Keratinocyte (primary cell): ENCODE data around the gene AVPR1A. TPM values are rescaled to one million over a fixed set of nuclear protein-coding genes. Genes with fewer than 3 reads are reported as not detected.

Experiments used
- DNase-seq: peaks from one replicate; pipeline ENCODE4 v3.0.0-alpha.2; 2011; ENCODE audit warnings: low read depth, missing footprints, low spot score
- FAIRE-seq: peaks from 2 replicates; lab custom pipeline; 2011; peaks lifted over from hg19 to GRCh38; lab: Jason Lieb, UNC
- H2AFZ ChIP-seq: 2 replicates; pipeline ENCODE4 v1.6.0; 2012; ENCODE audit warnings: low read length, control low read depth, inconsistent platforms; ENCODE audit not compliant: control insufficient read depth
- H3K27ac ChIP-seq: 2 replicates; pipeline ENCODE4 v1.5.1; 2011; ENCODE audit warnings: low read length; ENCODE audit not compliant: control insufficient read depth, insufficient read depth
- H3K27me3 ChIP-seq: 3 replicates; pipeline ENCODE4 v1.6.0; 2011; ENCODE audit warnings: low read length; ENCODE audit not compliant: control insufficient read depth, insufficient read depth; ENCODE audit errors: extremely low read depth
- H3K36me3 ChIP-seq, 2 experiments: 2 replicates in 1 of 2; 3 replicates in 1 of 2; pipeline ENCODE4 v1.5.1; 2011; ENCODE audit warnings: low read length in 2 of 2, mild to moderate bottlenecking in 1 of 2; ENCODE audit not compliant: control insufficient read depth in 2 of 2, insufficient read depth in 2 of 2; ENCODE audit errors: extremely low read depth in 1 of 2
- H3K4me1 ChIP-seq: 3 replicates; pipeline ENCODE4 v1.5.1; 2011; ENCODE audit warnings: low read length; ENCODE audit not compliant: control insufficient read depth, insufficient read depth; ENCODE audit errors: extremely low read depth
- H3K4me2 ChIP-seq: 3 replicates; pipeline ENCODE4 v1.6.0; 2011; ENCODE audit warnings: low read depth, low read length; ENCODE audit not compliant: control insufficient read depth, insufficient read depth; ENCODE audit errors: extremely low read depth
- H3K4me3 ChIP-seq, 3 experiments: fragments of 200-600 bp in 1 of 3; sonication (generic) in 1 of 3; 2 replicates in 2 of 3; 3 replicates in 1 of 3; pipeline ENCODE4 v1.5.1; 2011 to 2016; ENCODE audit warnings: low read length in 3 of 3, mild to moderate bottlenecking in 3 of 3, control low read depth in 2 of 3, inconsistent platforms in 1 of 3, low read depth in 1 of 3, mixed read lengths in 1 of 3, mixed run types in 1 of 3, moderate library complexity in 1 of 3; ENCODE audit not compliant: control insufficient read depth in 2 of 3, insufficient read depth in 2 of 3; ENCODE audit errors: extremely low read depth in 1 of 3
- H3K79me2 ChIP-seq: 2 replicates; pipeline ENCODE4 v1.6.0; 2012; ENCODE audit warnings: low read length; ENCODE audit not compliant: control insufficient read depth, insufficient read depth
- H3K9ac ChIP-seq: 3 replicates; pipeline ENCODE4 v1.6.0; 2011; ENCODE audit warnings: low read length; ENCODE audit not compliant: control insufficient read depth, insufficient read depth; ENCODE audit errors: extremely low read depth
- H3K9me1 ChIP-seq: 3 replicates; pipeline ENCODE4 v1.6.0; 2011; ENCODE audit warnings: low read length; ENCODE audit not compliant: control insufficient read depth, insufficient read depth; ENCODE audit errors: extremely low read depth
- H3K9me3 ChIP-seq: 2 replicates; pipeline ENCODE4 v1.5.1; 2012; ENCODE audit warnings: low read depth, low read length; ENCODE audit not compliant: control insufficient read depth
- H4K20me1 ChIP-seq: 3 replicates; pipeline ENCODE4 v1.6.0; 2011; ENCODE audit warnings: low read length; ENCODE audit not compliant: control insufficient read depth, insufficient read depth; ENCODE audit errors: extremely low read depth
- CTCF ChIP-seq, 3 experiments: IDR thresholded peaks in 1 of 3; conservative IDR thresholded peaks in 1 of 3; optimal IDR thresholded peaks in 1 of 3; 2 replicates in 2 of 3; 3 replicates in 1 of 3; pipeline versions ENCODE3 to v1.5.1; 2011; ENCODE audit warnings: low read length in 3 of 3, mild to moderate bottlenecking in 3 of 3, moderate library complexity in 2 of 3, control low read depth in 1 of 3, inconsistent platforms in 1 of 3; ENCODE audit not compliant: insufficient read depth in 2 of 3; ENCODE audit errors: extremely low read depth in 1 of 3
- EZH2 ChIP-seq: IDR thresholded peaks from one replicate; pipeline ENCODE4 v1.6.1; 2012; ENCODE audit warnings: inconsistent platforms, mild to moderate bottlenecking, low read length, moderate library complexity
- dilution Hi-C: fragments of 300-500 bp; cut with MboI; formaldehyde crosslinking; loops from one replicate; pipeline ENCODE4 v1.7.0; 2020; ENCODE audit warnings: low sequenced_read_pairs; ENCODE audit not compliant: extremely low pct_ligation_motif_present
- polyA plus RNA-seq, 5 experiments: library from polyadenylated mRNA; depleted of rRNA in 3 of 5; stranded (reverse) in 3 of 5; stranded (forward) in 1 of 5; unstranded in 1 of 5; fragments of >200 nt; gene quantifications; 1 replicate in 1 of 5; 2 replicates in 3 of 5; 3 replicates in 1 of 5; pipeline versions ENCODE4 v1.2.1 to v1.2.3, GENCODE V29; 2011 to 2012; ENCODE audit warnings: missing spikeins in 2 of 5, low read depth in 1 of 5, low replicate concordance in 1 of 5

Gene AVPR1A
- polyA plus RNA-seq, 1 donor (not counting 4 experiments of a cell fraction or from before 2014, with no cell fraction given), result not detected

DNA sequence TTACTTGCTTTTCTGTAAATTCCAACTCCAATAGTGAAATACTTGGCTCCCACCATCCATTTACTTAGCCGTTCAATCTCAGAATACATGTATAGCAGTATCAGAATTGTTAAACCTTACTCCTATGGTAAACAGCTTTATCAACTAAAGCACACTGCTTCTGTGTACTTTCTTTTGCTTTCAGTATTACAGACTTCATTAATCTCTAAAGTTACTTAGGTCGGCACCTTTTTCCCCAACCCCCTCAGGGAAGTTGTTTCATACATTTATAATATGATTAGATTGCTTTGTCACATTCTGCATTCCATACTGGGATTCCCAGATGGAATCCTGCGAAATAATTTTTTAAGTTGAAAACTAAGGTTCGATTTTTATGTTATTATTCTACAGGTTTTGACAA is 12.5 kb downstream of the AVPR1A start:
- no peaks in the 10 kb centered on the region for H3K9me3 ChIP-seq
- no peaks in the 10 kb centered on the region for H3K36me3 ChIP-seq
- FAIRE-seq (no peak), DNase-seq (no peak)
- H2AFZ ChIP-seq, result no peak overlapping the region
- dilution Hi-C loops, result no loop called here
- no peak overlapping the region for H3K4me2 ChIP-seq
- H3K27ac ChIP-seq, result no peak overlapping the region
- no peaks in the 10 kb centered on the region for H3K9me1 ChIP-seq
- no peaks in the 10 kb centered on the region for H3K27me3 ChIP-seq
- no peaks in the 10 kb centered on the region for H3K4me1 ChIP-seq
- no peak for TF ChIP-seq EZH2
- no peak for TF ChIP-seq CTCF (optimal IDR thresholded peaks at IDR 0.05 in 1 of 3, IDR thresholded peaks at IDR 0.05 in 1 of 3, conservative IDR thresholded peaks at IDR 0.05 in 1 of 3; ENCODE audit: extremely low read depth in 1 of 3, insufficient read depth in 2 of 3, low read length in 3 of 3)
- H3K4me3 ChIP-seq, result no peak overlapping the region
- H4K20me1 ChIP-seq, result no peaks in the 10 kb centered on the region
- H3K79me2 ChIP-seq, result no peaks in the 10 kb centered on the region
- no peak overlapping the region for H3K9ac ChIP-seq

- no peaks in the 10 kb centered on the region for H3K27me3 ChIP-seq
- no peak overlapping the region for H3K4me3 ChIP-seq
- no peak overlapping the region for H3K4me2 ChIP-seq
- H3K79me2 ChIP-seq, result no peaks in the 10 kb centered on the region
- dilution Hi-C loops, result no loop called here
- H3K27ac ChIP-seq, result no peak overlapping the region
- TF ChIP-seq CTCF (optimal IDR thresholded peaks at IDR 0.05 in 1 of 3, IDR thresholded peaks at IDR 0.05 in 1 of 3, conservative IDR thresholded peaks at IDR 0.05 in 1 of 3; ENCODE audit: extremely low read depth in 1 of 3, insufficient read depth in 2 of 3, low read length in 3 of 3) (no peak), EZH2 (no peak)
- H2AFZ ChIP-seq, result no peak overlapping the region
- H3K4me1 ChIP-seq, result no peaks in the 10 kb centered on the region
- no peaks in the 10 kb centered on the region for H3K9me3 ChIP-seq
- no peaks in the 10 kb centered on the region for H4K20me1 ChIP-seq
- DNase-seq (no peak), FAIRE-seq (no peak)
- no peaks in the 10 kb centered on the region for H3K9me1 ChIP-seq
- H3K36me3 ChIP-seq, result no peaks in the 10 kb centered on the region
- no peak overlapping the region for H3K9ac ChIP-seq
Observed at GRCh38 chr12:63133981-63134380, 17.0 kb downstream of the AVPR1A start.
